AG08395 (cell line): ENCODE measurements around the gene PUDP.

Experiments
- DNase-seq: peaks from one replicate; pipeline ENCODE4 v3.0.0; 2012; ENCODE audit warnings: mixed read lengths, low spot score

Gene PUDP

GRCh38 chrX:7146703-7147412 is 1.1 kb downstream of the PUDP start:
- no peak for DNase-seq

- no peak for DNase-seq
These were observed 1.8 kb downstream of the PUDP start for GRCh38 chrX:7146020-7146702.

GRCh38 chrX:7145454-7145853 is 2.5 kb downstream of the PUDP start:
- no peak for DNase-seq

- no peak for DNase-seq
These were observed 3.9 kb downstream of the PUDP start for GRCh38 chrX:7143941-7144525.

GRCh38 chrX:7143076-7143475 is 4.9 kb downstream of the PUDP start:
- DNase-seq: no peak

GRCh38 chrX:7139202-7140081 is 8.5 kb downstream of the PUDP start:
- DNase-seq: peak; percentile 70

GRCh38 chrX:7134981-7135380 is 13.0 kb downstream of the PUDP start:
- no peak for DNase-seq

- DNase-seq: peak; percentile 3
These were observed 14.9 kb downstream of the PUDP start for GRCh38 chrX:7133050-7133440.

- DNase-seq: peak; percentile 69
These were observed 15.5 kb downstream of the PUDP start for GRCh38 chrX:7132335-7133049.

GRCh38 chrX:7131621-7132020 is 16.3 kb downstream of the PUDP start:
- no peak for DNase-seq

- no peak for DNase-seq
These were observed 20.9 kb downstream of the PUDP start for GRCh38 chrX:7127056-7127455.

GRCh38 chrX:7120878-7121219 is 27.1 kb downstream of the PUDP start:
- DNase-seq: peak; percentile 4

- no peak for DNase-seq
These were observed 27.7 kb downstream of the PUDP start for GRCh38 chrX:7119950-7120877.

- DNase-seq: no peak
These were observed 30.4 kb downstream of the PUDP start for GRCh38 chrX:7117587-7117986.

- no peak for DNase-seq
These were observed 31.9 kb downstream of the PUDP start for GRCh38 chrX:7116081-7116480.

- DNase-seq: no peak
These were observed 32.4 kb downstream of the PUDP start for GRCh38 chrX:7115557-7115956.

- DNase-seq: no peak
These were observed 35.9 kb downstream of the PUDP start for GRCh38 chrX:7112071-7112470.

GRCh38 chrX:7111518-7111917 is 36.4 kb downstream of the PUDP start:
- DNase-seq: no peak

- DNase-seq: no peak
These were observed 37.1 kb downstream of the PUDP start for GRCh38 chrX:7110821-7111276.
